Measurements from ENCODE around the gene FIZ1.

DNA sequence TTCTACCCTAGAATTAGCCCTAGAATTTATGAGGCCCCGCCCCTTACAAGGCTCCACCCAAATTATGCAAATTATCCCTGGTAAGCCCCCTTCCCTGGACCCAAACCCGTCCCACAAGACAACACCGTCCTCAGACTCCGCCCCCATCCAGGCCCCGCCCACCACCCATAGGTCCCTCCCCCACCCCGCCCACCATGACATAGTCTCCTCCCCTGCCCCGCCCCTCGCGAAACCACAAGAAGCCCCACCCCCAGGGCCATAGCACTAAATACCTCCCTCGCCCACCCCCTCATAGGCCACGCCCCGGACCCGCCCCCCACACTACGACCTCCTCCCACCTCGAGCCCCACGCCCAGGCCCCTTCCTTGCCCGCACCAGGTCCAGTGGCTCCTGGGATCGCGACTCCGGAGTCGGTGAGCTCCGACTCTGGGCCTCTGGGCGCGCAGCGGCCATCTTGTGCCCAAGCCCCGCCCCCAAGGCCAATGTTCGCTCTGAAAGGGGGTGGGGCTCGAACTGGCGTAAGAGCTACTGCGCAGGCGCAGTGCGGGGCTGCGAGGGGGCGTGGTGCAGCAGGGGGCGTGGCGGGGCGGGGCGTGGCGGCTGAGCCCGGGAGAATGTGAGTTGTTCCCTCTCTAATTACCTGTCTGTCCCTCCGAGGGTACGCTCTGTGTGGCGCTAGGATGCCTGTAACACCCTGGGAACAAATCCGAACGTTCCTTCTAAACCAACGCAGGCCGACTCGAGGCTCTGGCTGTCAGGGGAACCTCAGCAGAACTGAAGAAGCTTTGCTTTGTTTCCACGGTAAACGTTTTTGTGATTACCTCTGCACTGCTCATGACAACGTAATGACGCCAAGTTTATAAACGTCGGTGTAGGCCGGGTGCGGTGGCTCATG is 25.0 kb upstream of the FIZ1 start, which contains the start of gene ZNF784:
- TF ChIP-seq POLR2AphosphoS5 (IDR thresholded peaks at IDR 0.05), result peak; percentile 91
- TF ChIP-seq TAF1 (IDR thresholded peaks at IDR 0.05; ENCODE audit: low read depth), result peak; percentile 99
- TF ChIP-seq RAD21 (conservative IDR thresholded peaks at IDR 0.05), result peak; percentile 17
- TF ChIP-seq, protein P1, sequence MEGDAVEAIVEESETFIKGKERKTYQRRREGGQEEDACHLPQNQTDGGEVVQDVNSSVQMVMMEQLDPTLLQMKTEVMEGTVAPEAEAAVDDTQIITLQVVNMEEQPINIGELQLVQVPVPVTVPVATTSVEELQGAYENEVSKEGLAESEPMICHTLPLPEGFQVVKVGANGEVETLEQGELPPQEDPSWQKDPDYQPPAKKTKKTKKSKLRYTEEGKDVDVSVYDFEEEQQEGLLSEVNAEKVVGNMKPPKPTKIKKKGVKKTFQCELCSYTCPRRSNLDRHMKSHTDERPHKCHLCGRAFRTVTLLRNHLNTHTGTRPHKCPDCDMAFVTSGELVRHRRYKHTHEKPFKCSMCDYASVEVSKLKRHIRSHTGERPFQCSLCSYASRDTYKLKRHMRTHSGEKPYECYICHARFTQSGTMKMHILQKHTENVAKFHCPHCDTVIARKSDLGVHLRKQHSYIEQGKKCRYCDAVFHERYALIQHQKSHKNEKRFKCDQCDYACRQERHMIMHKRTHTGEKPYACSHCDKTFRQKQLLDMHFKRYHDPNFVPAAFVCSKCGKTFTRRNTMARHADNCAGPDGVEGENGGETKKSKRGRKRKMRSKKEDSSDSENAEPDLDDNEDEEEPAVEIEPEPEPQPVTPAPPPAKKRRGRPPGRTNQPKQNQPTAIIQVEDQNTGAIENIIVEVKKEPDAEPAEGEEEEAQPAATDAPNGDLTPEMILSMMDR (IDR thresholded peaks at IDR 0.05; ENCODE audit: poor library complexity, severe bottlenecking), result no peak
